ENCODE data around the gene CEACAM4. TPM values are rescaled to one million over a fixed set of nuclear protein-coding genes. Genes with fewer than 3 reads are reported as not detected.

The CEACAM4 gene
- total RNA-seq: not detected in 2 replicates

GRCh38 chr19:41626877-41627276 lies at the start of gene CEACAM4:
Gene CEACAM4 (minus strand): TSS chr19:41627074. CDS start chr19:41626963, 111 bp downstream.

GRCh38 chr19:41575998-41576397 lies 50.9 kb downstream of the CEACAM4 start, which contains the start of gene CEACAM21:
Gene CEACAM21 (plus strand): TSS chr19:41576166. CDS start chr19:41576275, 109 bp downstream.

Other genes with a start within 250 kb of the CEACAM4 start
- 25.2 and 29.5 TPM in 2 replicates for gene EXOSC5, start 229.7 kb downstream of the CEACAM4 start, total RNA-seq
- gene BCKDHA, start 229.3 kb downstream of the CEACAM4 start, total RNA-seq: 32.9 and 52.9 TPM in 2 replicates
- gene B3GNT8, start 199.7 kb downstream of the CEACAM4 start, total RNA-seq: 5.9 and 7.5 TPM in 2 replicates
- 46.4 and 48.8 TPM in 2 replicates for gene DMAC2, start 187.2 kb downstream of the CEACAM4 start, total RNA-seq
- gene ERICH4, start 183.9 kb downstream of the CEACAM4 start, total RNA-seq: not detected in 2 replicates
- gene CEACAM21, start 50.9 kb downstream of the CEACAM4 start, total RNA-seq: not detected in 2 replicates
- 0.71 TPM in 1 of 2 replicates, not detected in the other for gene CEACAM7, start 61.2 kb upstream of the CEACAM4 start, total RNA-seq
- gene CEACAM5, start 81.6 kb upstream of the CEACAM4 start, total RNA-seq: 9.5 and 24.6 TPM in 2 replicates
- gene CEACAM6, start 128.5 kb upstream of the CEACAM4 start, total RNA-seq: 25.0 and 35.1 TPM in 2 replicates
- not detected in 2 replicates for gene CEACAM3, start 169.5 kb upstream of the CEACAM4 start, total RNA-seq
- gene LYPD4, start 217.6 kb upstream of the CEACAM4 start, total RNA-seq: not detected in 2 replicates
- not detected in 2 replicates for gene DMRTC2, start 218.0 kb upstream of the CEACAM4 start, total RNA-seq
- 2,184 and 2,295 TPM in 2 replicates for gene RPS19, start 233.2 kb upstream of the CEACAM4 start, total RNA-seq